HG03575 (cell line): ENCODE measurements around the gene UFD1.

ENCODE experiments used
- ATAC-seq: cut with Tn5 transposase; IDR thresholded peaks from one replicate; pipeline ENCODE4 v1.9.1; 2021; ENCODE audit not compliant: unreplicated experiment, insufficient number of reproducible peaks, low FRiP score; ENCODE audit errors: extremely low read depth

Gene UFD1

DNA sequence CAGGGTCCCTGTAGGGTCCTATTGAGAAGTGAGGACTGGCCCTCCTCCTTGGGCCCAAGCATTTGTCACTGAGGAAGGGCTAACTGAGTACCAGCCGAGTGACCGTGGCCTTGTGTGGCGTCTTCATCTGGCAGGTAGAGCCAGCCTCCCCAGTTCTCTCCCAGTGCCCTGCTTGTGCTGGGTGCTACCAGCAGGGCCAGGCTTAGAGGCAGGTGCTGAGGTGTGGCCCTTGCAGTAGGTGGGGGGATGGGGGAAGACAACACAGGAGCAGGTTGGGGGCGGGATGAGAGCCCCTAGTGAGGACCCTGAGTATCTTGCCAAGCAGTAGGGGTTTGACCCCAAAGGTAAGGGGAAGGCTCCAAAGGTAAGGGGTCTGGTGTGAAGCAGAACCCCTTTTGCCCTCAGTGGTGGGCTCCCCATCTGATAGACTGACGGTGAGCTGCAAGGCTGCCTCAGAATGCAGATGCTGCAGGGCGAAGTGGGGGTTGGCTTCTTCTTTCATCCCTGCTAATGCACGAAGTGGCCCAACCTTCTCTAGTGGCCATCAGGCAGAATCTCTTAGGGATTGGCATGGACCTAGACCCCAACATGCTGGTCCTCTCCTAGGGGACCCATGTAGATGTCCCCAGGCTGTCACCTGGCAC, 20.4 kb upstream of the UFD1 start:
- ATAC-seq: no peak

- ATAC-seq: no peak
Observed at GRCh38 chr22:19498866-19499190, 19.8 kb upstream of the UFD1 start.

- no peak for ATAC-seq
Observed at GRCh38 chr22:19498154-19498865, 19.3 kb upstream of the UFD1 start.

- ATAC-seq: no peak
Observed at GRCh38 chr22:19497245-19497644, 18.3 kb upstream of the UFD1 start.

DNA sequence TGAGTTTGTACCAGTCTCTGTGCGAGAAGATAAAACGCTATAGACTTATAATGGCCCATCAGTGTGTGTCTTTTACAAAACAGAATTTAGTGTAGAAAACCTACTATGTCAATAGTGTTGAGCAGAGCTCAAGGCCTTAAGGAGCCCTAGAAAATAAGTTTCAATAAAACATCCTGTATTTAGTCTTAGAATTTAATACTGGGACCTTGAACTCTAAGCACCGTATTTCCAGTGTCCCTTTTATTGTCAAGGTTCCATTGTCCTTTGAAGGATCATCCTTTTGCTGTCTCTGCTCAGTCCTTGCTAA, 17.3 kb upstream of the UFD1 start:
- no peak for ATAC-seq

DNA sequence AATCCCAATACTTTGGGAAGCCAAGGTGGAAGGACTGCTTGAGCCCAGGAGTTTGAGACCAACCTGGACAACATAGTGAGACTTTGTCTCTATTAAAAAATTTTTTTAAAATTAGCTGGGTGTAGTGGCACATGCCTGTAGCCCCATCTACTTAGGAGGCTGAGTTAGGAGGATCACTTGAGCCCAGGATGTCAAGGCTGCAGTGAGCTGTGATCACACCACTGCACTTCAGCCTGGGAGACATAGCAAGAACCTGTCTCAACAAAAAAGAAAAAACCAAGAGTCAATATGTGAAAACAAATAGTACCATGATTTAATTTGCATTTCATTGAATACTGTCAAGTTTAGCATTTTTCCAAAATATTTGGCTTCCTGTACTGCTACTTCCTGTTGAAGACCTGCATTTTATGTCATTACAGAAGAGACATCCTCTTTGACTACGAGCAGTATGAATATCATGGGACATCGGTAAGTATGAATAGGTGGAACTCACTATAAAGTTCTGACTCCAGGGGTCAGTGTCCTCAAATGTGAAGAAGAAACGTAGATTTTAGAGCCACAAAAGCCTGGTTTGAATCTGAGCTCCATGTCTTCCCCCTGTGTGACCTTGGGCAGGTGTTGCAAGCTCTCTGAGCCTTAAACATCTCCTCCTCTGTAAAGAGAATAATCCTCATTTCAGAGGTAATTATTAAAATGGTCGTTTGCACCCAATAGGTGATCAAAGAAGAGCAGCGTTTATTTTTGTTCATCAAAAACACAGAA, 16.8 kb upstream of the UFD1 start:
- ATAC-seq: no peak

- no peak for ATAC-seq
Observed at GRCh38 chr22:19494676-19495173, 15.7 kb upstream of the UFD1 start.

DNA sequence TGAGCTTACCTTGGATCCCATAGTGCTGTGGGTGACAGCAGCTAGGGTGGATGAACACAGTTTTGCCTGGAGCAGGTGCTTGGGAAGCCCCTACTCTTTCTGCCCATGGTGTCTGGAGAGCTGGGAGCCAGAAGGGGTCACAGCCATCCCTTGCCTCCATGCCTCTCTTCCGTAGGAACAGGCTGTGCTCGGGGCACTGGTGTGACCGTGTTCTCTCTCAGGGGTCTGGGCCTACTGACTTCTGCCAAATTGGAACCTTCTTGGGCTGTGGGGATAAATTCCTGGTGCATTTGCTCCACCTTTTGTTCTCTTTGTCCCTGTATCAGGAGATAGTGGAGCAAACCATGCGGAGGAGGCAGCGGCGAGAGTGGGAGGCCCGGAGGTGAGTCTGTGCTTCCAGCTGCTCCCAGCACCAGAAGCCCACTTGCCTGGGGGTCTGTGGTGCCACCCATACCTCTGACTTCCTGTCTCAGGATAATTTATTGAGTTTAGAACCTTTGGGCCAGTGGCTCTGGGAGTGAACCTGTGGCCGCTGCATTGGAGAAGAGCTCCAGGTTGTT, 15.1 kb upstream of the UFD1 start:
- ATAC-seq: no peak

DNA sequence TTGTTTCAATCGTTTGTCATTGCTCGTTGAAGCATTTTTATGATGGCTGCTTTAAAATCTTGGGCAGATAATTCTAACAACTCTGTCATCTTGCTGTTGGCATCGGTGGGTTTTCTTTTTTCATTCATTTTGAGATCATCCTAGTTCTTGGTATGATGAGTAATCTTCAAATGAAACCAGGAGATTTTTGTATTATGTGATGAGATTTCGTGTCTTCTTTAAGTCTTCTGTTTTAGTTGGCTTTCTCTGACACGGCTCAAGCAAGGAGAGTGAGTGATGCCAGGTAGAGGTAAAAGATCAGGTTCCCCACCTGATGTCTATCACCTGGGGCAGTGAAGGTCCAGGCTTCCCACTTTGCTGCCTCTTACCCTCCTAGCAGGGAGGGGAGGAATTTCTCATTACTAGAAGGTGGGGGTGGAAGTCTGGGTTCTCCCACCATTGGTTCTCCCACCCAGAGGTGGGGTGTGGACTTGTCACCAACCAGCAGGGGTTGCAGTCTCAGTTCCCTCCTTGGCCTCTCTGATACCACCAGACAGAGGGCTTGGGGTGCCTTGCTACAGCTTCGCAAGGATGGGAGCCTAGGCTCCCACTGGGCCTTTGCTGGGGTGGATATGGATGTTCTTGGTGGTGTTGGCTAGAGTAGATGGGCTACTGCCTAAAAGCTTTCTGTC, 13.6 kb upstream of the UFD1 start:
- no peak for ATAC-seq

DNA sequence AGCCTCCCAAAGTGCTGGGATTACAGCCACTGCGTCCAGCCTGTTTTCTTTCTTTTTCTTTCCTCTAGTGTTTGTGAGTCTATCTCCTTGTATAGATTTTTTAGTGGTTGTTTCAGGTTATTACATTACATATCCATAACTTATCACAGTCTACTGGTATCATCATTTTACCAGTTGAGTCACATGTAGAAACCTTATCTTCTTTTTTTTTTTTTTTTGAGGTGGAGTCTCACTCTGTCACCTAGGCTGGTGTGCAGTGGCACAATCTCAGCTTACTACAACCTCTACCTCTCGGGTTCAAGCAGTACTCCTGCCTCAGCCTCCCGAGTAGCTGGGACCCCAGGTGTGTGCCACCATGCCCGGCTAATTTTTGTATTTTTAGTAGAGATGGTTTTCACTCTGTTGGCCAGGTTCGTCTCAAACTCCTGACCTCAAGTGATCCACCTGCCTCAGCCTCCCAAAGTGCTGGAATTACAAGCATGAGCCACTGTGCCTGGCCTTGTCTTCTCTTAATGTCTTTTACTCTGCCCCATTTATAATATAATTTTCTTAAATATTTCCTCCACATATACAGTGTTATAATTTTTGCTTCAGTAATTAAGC, 11.7 kb upstream of the UFD1 start:
- ATAC-seq: no peak

- no peak for ATAC-seq
Observed at GRCh38 chr22:19488884-19489843, 10.2 kb upstream of the UFD1 start.

GRCh38 chr22:19488285-19488684, 9.3 kb upstream of the UFD1 start:
- ATAC-seq: no peak

GRCh38 chr22:19483481-19484244, 4.7 kb upstream of the UFD1 start:
- no peak for ATAC-seq

- ATAC-seq: no peak
Observed at GRCh38 chr22:19482297-19482696, 3.3 kb upstream of the UFD1 start.

DNA sequence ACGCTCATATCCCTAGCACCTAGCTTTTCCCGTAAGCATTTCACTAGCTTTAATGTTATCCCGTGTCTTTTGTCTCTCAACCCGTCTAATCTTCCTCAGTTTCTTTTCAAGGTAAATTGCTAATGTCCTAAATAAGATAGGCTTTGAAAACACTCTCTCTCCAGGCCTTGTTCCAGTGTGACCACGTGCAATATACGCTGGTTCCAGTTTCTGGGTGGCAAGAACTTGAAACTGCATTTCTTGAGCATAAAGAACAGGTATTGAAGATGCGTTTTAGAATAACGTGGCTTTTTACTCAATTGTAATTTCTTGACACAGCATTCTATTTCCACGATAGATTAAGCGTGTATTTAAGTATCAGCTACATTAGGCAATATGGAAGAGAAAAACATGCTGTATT, 1.8 kb upstream of the UFD1 start:
- ATAC-seq: no peak

DNA sequence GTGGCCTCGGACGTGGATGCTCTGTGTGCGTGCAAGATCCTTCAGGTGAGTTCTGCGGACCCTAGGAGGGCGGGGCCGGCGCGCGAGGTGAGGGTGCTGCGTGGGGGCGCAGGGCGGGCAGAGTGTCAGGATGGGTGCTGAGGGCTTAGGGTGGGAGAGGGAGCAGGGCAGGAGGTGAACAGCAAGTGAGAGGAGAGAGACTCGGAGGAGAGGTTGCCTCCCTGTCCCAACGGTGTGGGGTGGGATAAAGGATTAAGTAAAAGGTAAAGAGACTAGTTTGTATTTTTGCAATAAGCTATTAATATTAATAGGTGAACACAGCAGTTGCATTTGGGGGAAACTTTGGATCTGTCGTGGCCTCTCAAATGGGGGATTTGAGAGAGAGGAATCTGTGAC, 1.2 kb upstream of the UFD1 start:
- ATAC-seq: no peak

DNA sequence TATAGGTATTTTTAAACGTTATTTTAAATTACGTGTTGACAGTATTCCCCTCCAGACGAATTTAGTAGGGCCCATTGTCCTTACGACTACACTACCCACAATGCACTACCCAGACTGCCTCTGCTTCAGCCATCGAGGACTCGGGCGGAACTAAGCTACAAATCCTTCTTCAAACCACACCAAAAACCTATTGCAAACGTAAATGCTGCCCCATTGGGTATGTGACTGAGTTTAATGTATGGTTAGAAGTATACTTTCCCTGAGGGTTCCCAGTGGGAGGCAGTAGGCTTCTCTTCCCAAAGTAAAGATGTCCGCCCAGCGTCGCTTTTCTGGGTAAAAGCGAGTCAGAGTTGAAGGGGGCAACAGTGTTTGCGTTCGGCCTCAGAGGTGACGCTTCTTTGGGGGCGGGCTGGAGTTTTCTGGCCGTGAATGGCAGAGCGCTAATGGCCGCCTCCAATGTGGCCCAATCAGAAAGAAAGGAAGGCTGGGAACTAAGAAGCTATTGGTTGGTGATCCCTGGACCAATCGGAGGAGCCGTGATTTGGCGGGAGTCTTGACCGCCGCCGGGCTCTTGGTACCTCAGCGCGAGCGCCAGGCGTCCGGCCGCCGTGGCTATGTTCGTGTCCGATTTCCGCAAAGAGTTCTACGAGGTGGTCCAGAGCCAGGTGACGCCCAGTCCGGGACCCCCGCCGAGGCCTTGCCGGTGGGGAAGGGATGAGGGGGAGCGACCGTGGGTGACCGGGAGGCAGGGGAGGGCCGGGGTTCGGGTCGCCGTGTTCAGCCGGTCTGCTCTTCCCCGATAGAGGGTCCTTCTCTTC, 571 bp upstream of the UFD1 start, which contains the start of gene CDC45:
Gene CDC45 (plus strand): TSS at position 566 of the 818 bp plus-strand sequence. CDS start 49 bp downstream, at position 615.
- peak; percentile 55 for ATAC-seq
